Keratinocyte (primary cell): ENCODE results near the gene METTL27.

Experiments used
- CTCF ChIP-seq, 3 experiments: IDR thresholded peaks in 1 of 3; conservative IDR thresholded peaks in 1 of 3; optimal IDR thresholded peaks in 1 of 3; 2 replicates in 2 of 3; 3 replicates in 1 of 3; pipeline versions ENCODE3 to v1.5.1; 2011; ENCODE audit warnings: low read length in 3 of 3, mild to moderate bottlenecking in 3 of 3, moderate library complexity in 2 of 3, control low read depth in 1 of 3, inconsistent platforms in 1 of 3; ENCODE audit not compliant: insufficient read depth in 2 of 3; ENCODE audit errors: extremely low read depth in 1 of 3
- EZH2 ChIP-seq: IDR thresholded peaks from one replicate; pipeline ENCODE4 v1.6.1; 2012; ENCODE audit warnings: inconsistent platforms, mild to moderate bottlenecking, low read length, moderate library complexity

- TF ChIP-seq CTCF (optimal IDR thresholded peaks at IDR 0.05 in 1 of 3, IDR thresholded peaks at IDR 0.05 in 1 of 3, conservative IDR thresholded peaks at IDR 0.05 in 1 of 3; ENCODE audit: extremely low read depth in 1 of 3, insufficient read depth in 2 of 3, low read length in 3 of 3) (no peak), EZH2 (no peak)
Measured at GRCh38 chr7:73832806-73833205, 9.5 kb downstream of the METTL27 start.
